GM19438 (cell line): ENCODE results near the gene TMEM221.

ENCODE experiments used
- ATAC-seq: cut with Tn5 transposase; IDR thresholded peaks from one replicate; pipeline ENCODE4 v1.9.1; 2021; ENCODE audit warnings: low read depth; ENCODE audit not compliant: unreplicated experiment

Gene TMEM221

GRCh38 chr19:17448131-17448967 is at the start of gene TMEM221:
Gene TMEM221, minus strand, starts transcription at chr19:17448668. Its CDS starts 206 bp downstream, at chr19:17448462.
- no peak for ATAC-seq

- ATAC-seq, result no peak
Observed at GRCh38 chr19:17497149-17497798, 48.8 kb upstream of the TMEM221 start.

GRCh38 chr19:17496337-17496997 is 48.0 kb upstream of the TMEM221 start:
- peak; percentile 83 for ATAC-seq

- no peak for ATAC-seq
Observed at GRCh38 chr19:17495639-17496296, 47.3 kb upstream of the TMEM221 start.

GRCh38 chr19:17491287-17491686 is 42.8 kb upstream of the TMEM221 start:
- ATAC-seq, result no peak

GRCh38 chr19:17490411-17490810 is 41.9 kb upstream of the TMEM221 start:
- ATAC-seq, result no peak

GRCh38 chr19:17489392-17490030 is 41.0 kb upstream of the TMEM221 start:
- ATAC-seq, result no peak

- ATAC-seq, result peak; percentile 75
Observed at GRCh38 chr19:17488593-17489391, 40.3 kb upstream of the TMEM221 start.

GRCh38 chr19:17487284-17488121 is 39.0 kb upstream of the TMEM221 start:
- no peak for ATAC-seq

- ATAC-seq, result no peak
Observed at GRCh38 chr19:17486545-17487240, 38.2 kb upstream of the TMEM221 start.

GRCh38 chr19:17484520-17485185 is 36.2 kb upstream of the TMEM221 start:
- no peak for ATAC-seq

GRCh38 chr19:17483605-17484002 is 35.1 kb upstream of the TMEM221 start:
- ATAC-seq, result no peak

- no peak for ATAC-seq
Observed at GRCh38 chr19:17482877-17483604, 34.6 kb upstream of the TMEM221 start.

GRCh38 chr19:17481986-17482385 is 33.5 kb upstream of the TMEM221 start:
- no peak for ATAC-seq

- no peak for ATAC-seq
Observed at GRCh38 chr19:17479325-17479791, 30.9 kb upstream of the TMEM221 start.

- ATAC-seq, result no peak
Observed at GRCh38 chr19:17475541-17476115, 27.2 kb upstream of the TMEM221 start.
